ENCODE data around the gene SHISA6. TPM values are rescaled to one million over a fixed set of nuclear protein-coding genes. Genes with fewer than 3 reads are reported as not detected.

Gene SHISA6
- total and polyA plus RNA-seq, 8 donors: 0.16 to 1.3 (median 0.40) TPM

- no peak overlapping the region for H3K4me3 ChIP-seq
- no peak for ATAC-seq
- FAIRE-seq: no peak
- WGBS, 2 donors: 46 to 58% methylated on average over 8 of the region's 8 CpGs
- TF ChIP-seq CTCF (IDR thresholded peaks at IDR 0.05): no peak
- no peaks in the 10 kb centered on the region for H3K4me1 ChIP-seq
- no peaks in the 10 kb centered on the region for H3K27me3 ChIP-seq
- no peaks in the 10 kb centered on the region for H3K9me3 ChIP-seq
- H3K27ac ChIP-seq: no peak overlapping the region
- intact Hi-C loops (cut with DNase I): no loop called here
- no peaks in the 10 kb centered on the region for H3K36me3 ChIP-seq
- DNase-seq: no peak
These were observed 31.2 kb downstream of the SHISA6 start for GRCh38 chr17:11272191-11272590.

- no peaks in the 10 kb centered on the region for H3K36me3 ChIP-seq
- no peaks in the 10 kb centered on the region for H3K4me1 ChIP-seq
- no peak overlapping the region for H3K4me3 ChIP-seq
- intact Hi-C loops (cut with DNase I): no loop called here
- no peak for TF ChIP-seq CTCF (IDR thresholded peaks at IDR 0.05)
- no peaks in the 10 kb centered on the region for H3K27me3 ChIP-seq
- FAIRE-seq (no peak), DNase-seq (no peak), ATAC-seq (no peak)
- no peak overlapping the region for H3K27ac ChIP-seq
- no peaks in the 10 kb centered on the region for H3K9me3 ChIP-seq
- 72 to 82% methylated on average over 9 of the region's 9 CpGs for WGBS, 2 donors
These were observed 32.6 kb downstream of the SHISA6 start for GRCh38 chr17:11273596-11273995.

GRCh38 chr17:11274106-11274505 is 33.1 kb downstream of the SHISA6 start:
- no peaks in the 10 kb centered on the region for H3K27me3 ChIP-seq
- no peak for DNase-seq
- no peak for ATAC-seq

GRCh38 chr17:11276486-11276885 is 35.5 kb downstream of the SHISA6 start:
- H3K4me1 ChIP-seq: no peaks in the 10 kb centered on the region
- WGBS, 2 donors: 51 to 55% methylated on average over 4 of the region's 4 CpGs
- no peak overlapping the region for H3K4me3 ChIP-seq
- H3K36me3 ChIP-seq: no peaks in the 10 kb centered on the region
- ATAC-seq: no peak
- FAIRE-seq: no peak
- no peak for DNase-seq
- H3K9me3 ChIP-seq: no peaks in the 10 kb centered on the region
- H3K27me3 ChIP-seq: no peaks in the 10 kb centered on the region
- no peak overlapping the region for H3K27ac ChIP-seq
- intact Hi-C loops (cut with DNase I): no loop called here
- no peak for TF ChIP-seq CTCF (IDR thresholded peaks at IDR 0.05)

More at GRCh38 chr17:11274106-11274505, 33.1 kb downstream of the SHISA6 start:
- no peaks in the 10 kb centered on the region for H3K36me3 ChIP-seq
- no peak for TF ChIP-seq CTCF (IDR thresholded peaks at IDR 0.05)
- H3K27ac ChIP-seq: no peak overlapping the region
- H3K9me3 ChIP-seq: no peaks in the 10 kb centered on the region
- no peaks in the 10 kb centered on the region for H3K4me1 ChIP-seq
- 70 to 76% methylated on average over 14 of the region's 14 CpGs for WGBS, 2 donors
- intact Hi-C loops (cut with DNase I): no loop called here
- no peak overlapping the region for H3K4me3 ChIP-seq
- FAIRE-seq: no peak

GRCh38 chr17:11278186-11278991 is 37.4 kb downstream of the SHISA6 start:
- WGBS, 2 donors: 30 to 39% methylated on average over 15 of the region's 15 CpGs
- Histone ChIP-seq H3K4me1 (no peaks in the 10 kb centered on the region), H3K36me3 (no peaks in the 10 kb centered on the region), H3K9me3 (no peaks in the 10 kb centered on the region), H3K4me3 (no peak overlapping the region), H3K27me3 (no peaks in the 10 kb centered on the region), H3K27ac (no peak overlapping the region)
- DNase-seq (no peak), FAIRE-seq (no peak), ATAC-seq (no peak)
- TF ChIP-seq CTCF (IDR thresholded peaks at IDR 0.05): no peak
- intact Hi-C loops (cut with DNase I): no loop called here
